Stimulated activated effector memory CD8-positive, alpha-beta T cell treated with anti-CD3 and anti-CD28 coated beads, Interleukin-12 subunit alpha, Interleukin-12 subunit beta, amount 100 ng/mL, for 72 hours (primary cell): Measurements from ENCODE around the gene GLIPR2.

Source experiments
- ATAC-seq: fragments of 150-1000 bp; cut with Tn5 transposase; 2 replicates; pipeline ENCODE4 v1.10.0; 2021
- DNase-seq, 2 donors: peaks; one replicate each; pipeline ENCODE4 v3.0.0; 2021 to 2022; ENCODE audit warnings: low spot score in 2 of 2
- H3K27ac Mint-ChIP-seq: one replicate; pipeline ENCODE4 v1.8.0; 2022; ENCODE audit warnings: mild to moderate bottlenecking, mixed read lengths
- H3K36me3 Mint-ChIP-seq: one replicate; pipeline ENCODE4 v1.8.0; 2022; ENCODE audit warnings: mild to moderate bottlenecking, mixed read lengths
- H3K4me1 Mint-ChIP-seq: one replicate; pipeline ENCODE4 v1.8.0; 2022; ENCODE audit warnings: mixed read lengths
- H3K4me3 Mint-ChIP-seq: one replicate; pipeline ENCODE4 v1.8.0; 2022; ENCODE audit warnings: mild to moderate bottlenecking, mixed read lengths
- H3K9me3 Mint-ChIP-seq: one replicate; pipeline ENCODE4 v1.8.0; 2022; ENCODE audit warnings: mixed read lengths

GLIPR2 gene

DNA sequence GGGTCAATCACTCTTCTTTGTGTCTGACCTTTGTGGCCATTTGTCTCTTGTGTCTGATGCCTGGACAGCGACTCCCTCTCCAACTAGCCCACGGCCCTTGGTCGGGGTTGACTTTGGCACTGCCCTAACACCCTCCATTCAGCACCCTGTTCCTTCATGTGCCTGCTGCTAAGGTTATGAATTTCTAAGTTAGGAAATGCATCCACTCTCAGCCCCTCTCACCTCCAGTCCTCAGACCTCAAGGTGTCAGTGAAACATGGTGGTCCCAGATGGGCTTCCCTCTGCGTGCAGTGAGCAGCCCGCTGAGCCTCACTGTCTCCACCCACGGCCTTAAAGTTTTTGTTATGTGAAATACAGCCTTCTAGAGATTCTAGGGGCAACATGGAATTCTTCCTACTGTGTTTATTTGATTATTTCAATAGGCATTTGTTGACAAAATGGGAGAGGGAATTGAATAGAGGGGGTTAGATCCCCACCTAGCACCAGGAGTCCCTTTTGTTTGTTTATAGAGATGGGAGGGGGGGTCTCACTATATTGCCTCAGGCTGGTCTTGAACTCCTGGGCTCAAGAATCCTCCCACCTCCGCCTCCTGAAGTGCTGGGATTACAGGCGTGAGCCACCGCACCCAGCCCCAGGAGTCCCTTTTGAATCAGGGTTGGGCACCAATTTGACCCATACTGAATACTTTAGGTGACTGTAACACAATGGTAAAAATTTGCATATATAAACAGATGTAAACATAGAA lies 1.6 kb upstream of the GLIPR2 start:
- Mint-ChIP-seq H3K4me1 (peaks cover 37% of the 10 kb centered on the region), H3K4me3 (peak overlapping the region; percentile 97), H3K9me3 (no peaks in the 10 kb centered on the region), H3K27ac (no peak overlapping the region), H3K36me3 (peaks cover 7% of the 10 kb centered on the region)
- DNase-seq (no peak), ATAC-seq (no peak)

GRCh38 chr9:36135741-36136271 lies 727 bp upstream of the GLIPR2 start:
- Mint-ChIP-seq H3K9me3 (no peaks in the 10 kb centered on the region), H3K4me3 (peak overlapping the region; percentile 97), H3K27ac (no peak overlapping the region), H3K4me1 (peaks cover 46% of the 10 kb centered on the region), H3K36me3 (peaks cover 7% of the 10 kb centered on the region)
- ATAC-seq = no peak
- no peak for DNase-seq

DNA sequence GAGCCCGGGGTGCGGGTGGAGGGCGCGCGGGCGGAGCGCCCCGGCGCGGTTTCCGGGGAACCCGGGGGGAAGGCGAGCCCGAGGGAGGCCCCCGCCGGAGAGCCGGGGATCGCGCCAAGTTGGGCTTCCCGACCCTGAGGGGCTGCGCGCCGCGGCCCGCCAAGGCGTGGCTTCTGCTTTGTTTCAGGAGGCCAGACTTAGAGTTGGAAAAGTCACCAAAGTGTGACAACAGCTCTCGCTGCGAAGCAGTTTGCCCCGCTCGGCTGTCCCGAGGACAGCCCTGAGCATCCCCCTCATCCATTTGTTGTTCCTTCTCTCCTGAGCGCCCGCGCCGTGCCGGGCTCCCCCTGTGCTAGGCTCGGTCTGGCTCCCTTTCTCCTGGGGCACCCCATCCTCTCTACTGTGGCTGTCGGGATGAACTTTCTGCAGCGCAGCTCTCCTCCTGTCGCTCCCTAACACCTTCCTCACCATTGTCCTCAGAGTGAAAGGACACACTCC lies 410 bp downstream of the GLIPR2 start:
- Mint-ChIP-seq H3K36me3 (peaks cover 7% of the 10 kb centered on the region), H3K27ac (peak overlapping the region; percentile 93), H3K4me3 (peak overlapping the region; percentile 97), H3K4me1 (peaks cover 57% of the 10 kb centered on the region), H3K9me3 (no peaks in the 10 kb centered on the region)
- ATAC-seq (peak; percentile 47), DNase-seq (no peak)

- Mint-ChIP-seq H3K36me3 (peaks cover 7% of the 10 kb centered on the region), H3K4me1 (peaks cover 63% of the 10 kb centered on the region), H3K27ac (peak overlapping the region; percentile 93), H3K9me3 (no peaks in the 10 kb centered on the region), H3K4me3 (peak overlapping the region; percentile 97)
- DNase-seq (no peak), ATAC-seq (no peak)
Observed at GRCh38 chr9:36137392-36138004, 965 bp downstream of the GLIPR2 start.

DNA sequence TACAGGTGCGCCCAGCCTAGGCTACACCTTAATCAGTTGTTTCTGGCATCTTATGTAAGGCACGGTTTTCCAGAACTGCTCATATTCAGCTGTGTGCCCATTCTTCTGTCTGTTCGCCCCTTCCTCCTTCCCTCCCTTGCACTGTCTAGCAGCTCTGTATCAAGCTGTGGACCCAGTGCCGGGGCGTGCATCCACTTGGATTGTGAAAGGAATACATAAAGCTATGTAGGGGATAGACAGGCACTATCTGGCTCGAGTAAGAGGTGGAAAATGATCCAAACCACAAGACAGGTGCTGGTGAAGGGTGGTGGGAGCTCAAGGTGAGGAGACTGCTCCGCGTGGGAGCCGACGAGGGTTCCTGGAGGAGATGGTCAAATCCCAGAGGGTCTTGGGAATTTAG lies 2.0 kb downstream of the GLIPR2 start:
- Mint-ChIP-seq H3K4me1 (peaks cover 73% of the 10 kb centered on the region), H3K4me3 (peak overlapping the region; percentile 97), H3K9me3 (no peaks in the 10 kb centered on the region), H3K36me3 (peaks cover 7% of the 10 kb centered on the region), H3K27ac (no peak overlapping the region)
- no peak for ATAC-seq
- no peak for DNase-seq

- peak overlapping the region; percentile 97 for H3K4me3 Mint-ChIP-seq
- H3K9me3 Mint-ChIP-seq = no peaks in the 10 kb centered on the region
- H3K27ac Mint-ChIP-seq = peak overlapping the region; percentile 89
- peaks cover 77% of the 10 kb centered on the region for H3K4me1 Mint-ChIP-seq
- no peak for DNase-seq
- no peak for ATAC-seq
- peaks cover 7% of the 10 kb centered on the region for H3K36me3 Mint-ChIP-seq
Observed at GRCh38 chr9:36138901-36139300, 2.4 kb downstream of the GLIPR2 start.

DNA sequence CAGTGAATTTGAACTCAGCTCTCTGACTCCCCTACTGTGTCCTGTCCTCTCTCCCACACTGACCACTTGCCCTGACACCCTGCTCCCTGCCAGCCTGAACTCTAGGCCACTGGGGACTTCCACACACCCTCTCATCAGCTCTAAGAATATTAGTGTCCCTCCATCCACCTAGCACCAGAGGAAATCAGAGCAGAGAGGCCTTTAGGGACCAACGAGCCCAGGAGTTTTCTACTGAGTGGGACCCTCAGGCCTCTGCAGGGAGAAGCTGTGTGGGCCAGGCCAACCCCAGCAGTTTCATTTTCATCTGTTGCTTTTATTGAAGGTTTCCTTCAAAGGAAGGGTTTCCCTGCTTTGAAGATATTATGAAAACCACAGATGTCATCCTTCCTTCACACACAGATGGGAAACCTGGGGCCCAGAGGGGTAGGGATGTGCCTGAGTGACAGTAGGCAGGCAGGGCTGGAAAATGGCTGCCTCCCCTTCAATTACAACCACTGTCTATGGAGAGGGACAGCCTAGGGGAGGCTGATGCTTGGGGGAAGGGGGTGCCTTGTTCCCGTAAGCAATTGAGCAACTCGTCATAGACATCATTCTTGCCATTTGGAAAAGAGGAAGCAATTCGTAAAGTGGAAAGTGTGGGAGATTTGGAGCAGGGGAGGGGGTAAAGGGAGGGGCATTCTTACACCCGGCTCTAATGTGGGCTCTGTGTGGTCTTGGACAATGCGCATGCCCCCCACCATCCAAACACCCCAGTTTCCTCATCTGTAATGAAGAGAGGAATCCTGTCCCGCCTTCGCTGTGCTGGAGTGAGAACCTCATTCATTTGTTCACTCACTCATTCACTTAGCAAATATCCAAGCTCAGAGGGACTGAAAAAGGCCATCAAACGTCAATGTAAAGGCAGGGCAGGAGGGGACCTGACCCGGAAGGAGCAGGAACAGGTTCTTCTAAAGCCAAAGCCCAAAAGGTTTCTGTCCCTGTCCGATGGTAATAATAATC lies 3.9 kb downstream of the GLIPR2 start:
- Mint-ChIP-seq H3K36me3 (peaks cover 7% of the 10 kb centered on the region), H3K27ac (peak overlapping the region; percentile 89), H3K4me3 (peak overlapping the region; percentile 58), H3K9me3 (peaks cover 2% of the 10 kb centered on the region), H3K4me1 (peaks cover 92% of the 10 kb centered on the region)
- DNase-seq (no peak), ATAC-seq (no peak)

DNA sequence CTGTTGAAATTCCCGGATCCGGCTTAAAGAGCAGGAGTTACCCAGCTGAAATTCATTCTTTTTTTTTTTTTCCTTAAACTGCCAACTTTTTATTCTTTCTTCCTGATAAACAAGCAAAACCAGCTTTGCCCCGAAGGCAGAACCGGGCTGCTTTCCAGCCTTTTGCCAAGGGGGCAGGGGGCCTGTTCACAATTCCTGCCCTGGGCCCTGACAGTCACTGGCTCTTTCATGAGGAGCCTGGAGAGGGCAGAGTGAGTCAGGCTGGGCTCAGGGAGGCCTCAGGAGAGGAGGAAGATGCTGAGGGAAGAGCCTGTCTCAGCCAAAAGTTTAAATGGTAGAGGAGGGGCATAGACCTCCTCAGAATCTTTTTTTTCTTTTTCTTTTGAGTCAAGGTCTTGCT lies 4.8 kb downstream of the GLIPR2 start:
- Mint-ChIP-seq H3K4me3 (peak overlapping the region; percentile 58), H3K9me3 (peaks cover 4% of the 10 kb centered on the region), H3K36me3 (peaks cover 7% of the 10 kb centered on the region), H3K4me1 (peaks cover 94% of the 10 kb centered on the region), H3K27ac (peak overlapping the region; percentile 89)
- DNase-seq (no peak), ATAC-seq (no peak)

DNA sequence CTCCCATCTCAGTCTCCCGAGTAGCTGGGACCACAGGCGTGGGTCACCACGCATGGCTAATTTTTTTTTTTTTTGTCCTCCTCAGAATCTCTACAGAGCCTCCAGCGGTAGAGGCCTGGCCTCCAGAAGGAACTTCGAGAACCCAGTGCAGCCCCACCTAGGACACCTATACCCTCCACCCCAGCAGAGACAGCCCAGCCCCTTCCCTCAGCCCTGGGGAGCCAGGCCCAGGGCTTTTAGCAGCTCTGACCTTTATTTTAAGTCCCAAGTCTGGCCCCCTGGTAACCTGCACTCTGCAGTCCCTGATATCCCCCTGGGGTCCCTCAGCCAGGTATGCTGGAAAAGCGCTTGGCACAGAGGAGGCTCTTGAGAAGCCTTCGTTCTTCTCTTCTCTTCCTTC lies 5.2 kb downstream of the GLIPR2 start:
- DNase-seq (no peak), ATAC-seq (no peak)
- Mint-ChIP-seq H3K27ac (peak overlapping the region; percentile 89), H3K4me1 (peaks cover 94% of the 10 kb centered on the region), H3K4me3 (peak overlapping the region; percentile 73), H3K36me3 (peaks cover 7% of the 10 kb centered on the region), H3K9me3 (peaks cover 4% of the 10 kb centered on the region)

- DNase-seq = no peak
- no peak for ATAC-seq
- Mint-ChIP-seq H3K27ac (peak overlapping the region; percentile 89), H3K4me1 (peaks cover 95% of the 10 kb centered on the region), H3K9me3 (peaks cover 4% of the 10 kb centered on the region), H3K4me3 (peak overlapping the region; percentile 73), H3K36me3 (peaks cover 6% of the 10 kb centered on the region)
Observed at GRCh38 chr9:36142510-36143244, 6.1 kb downstream of the GLIPR2 start.

- Mint-ChIP-seq H3K9me3 (peaks cover 4% of the 10 kb centered on the region), H3K4me3 (peak overlapping the region; percentile 73), H3K27ac (peak overlapping the region; percentile 89), H3K4me1 (peaks cover 95% of the 10 kb centered on the region), H3K36me3 (peaks cover 6% of the 10 kb centered on the region)
- ATAC-seq (no peak), DNase-seq (no peak)
Observed at GRCh38 chr9:36143245-36143641, 6.7 kb downstream of the GLIPR2 start.

DNA sequence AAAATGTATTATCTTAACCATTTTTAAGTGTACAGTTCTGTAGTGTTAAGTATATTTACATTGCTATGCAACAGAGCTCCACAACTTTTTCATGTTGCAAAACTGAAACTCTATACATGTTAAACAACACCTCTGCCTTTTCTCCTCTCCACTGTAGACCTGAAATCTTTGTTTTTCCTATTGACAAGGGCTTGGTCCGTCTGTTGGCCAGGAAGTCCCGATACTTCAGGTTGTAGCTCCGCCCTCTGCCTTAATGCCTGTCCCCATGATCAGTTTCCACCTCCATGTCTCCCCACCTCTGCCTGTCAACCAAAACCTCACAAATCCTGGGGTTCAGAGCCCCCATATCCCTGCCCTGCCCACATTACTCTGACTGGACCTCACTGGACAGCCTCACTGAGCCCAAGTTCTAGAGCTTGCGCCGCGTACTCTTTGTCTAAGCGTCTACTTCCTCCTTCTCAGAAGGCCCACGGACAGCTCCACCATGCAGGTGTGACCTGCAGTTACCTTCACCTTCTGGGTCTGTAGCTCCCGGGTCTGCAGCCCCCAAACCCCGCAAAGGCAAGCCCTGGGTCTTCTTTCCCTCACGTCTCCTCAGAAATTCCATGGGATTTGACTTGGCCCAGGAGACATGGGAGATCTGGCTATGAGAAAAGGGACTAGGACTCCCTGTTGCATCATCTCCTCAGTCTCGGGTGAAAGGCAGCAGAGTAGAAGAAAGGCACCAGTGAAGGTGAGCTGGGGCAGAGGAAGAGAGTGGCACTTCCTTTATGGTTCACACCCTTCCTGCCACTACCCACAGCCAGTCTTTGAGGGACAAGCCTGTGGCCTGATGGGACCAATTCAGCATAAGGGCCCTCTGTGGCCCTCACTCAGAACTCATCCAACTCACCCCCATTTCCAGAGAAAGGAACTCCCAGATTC lies 8.0 kb downstream of the GLIPR2 start:
- peaks cover 92% of the 10 kb centered on the region for H3K4me1 Mint-ChIP-seq
- ATAC-seq (peak; percentile 57), DNase-seq (no peak)
- H3K27ac Mint-ChIP-seq = peak overlapping the region; percentile 89
- peaks cover 6% of the 10 kb centered on the region for H3K36me3 Mint-ChIP-seq
- peak overlapping the region; percentile 73 for H3K4me3 Mint-ChIP-seq
- H3K9me3 Mint-ChIP-seq = peaks cover 4% of the 10 kb centered on the region

DNA sequence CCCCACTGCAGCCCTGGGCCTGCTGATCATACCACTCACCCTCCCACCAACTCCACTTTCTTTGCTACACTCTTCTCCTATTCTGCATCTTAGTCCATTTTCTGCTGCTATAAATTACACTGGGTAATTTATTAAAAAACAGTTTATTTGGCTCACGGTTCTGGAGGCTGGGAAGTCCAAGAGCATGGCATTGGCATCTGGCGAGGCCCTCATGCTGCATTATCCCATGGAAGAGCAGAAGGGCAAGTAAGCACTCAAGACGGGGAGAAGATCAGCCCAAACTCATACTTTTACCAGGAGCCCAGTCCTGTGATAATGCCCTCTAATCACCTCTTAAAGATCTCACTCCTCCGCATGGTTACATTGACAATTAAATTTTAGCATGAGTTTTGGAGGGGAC lies 9.4 kb downstream of the GLIPR2 start:
- Mint-ChIP-seq H3K27ac (no peak overlapping the region), H3K9me3 (peaks cover 4% of the 10 kb centered on the region), H3K4me3 (no peak overlapping the region), H3K36me3 (peaks cover 6% of the 10 kb centered on the region), H3K4me1 (peaks cover 92% of the 10 kb centered on the region)
- ATAC-seq (no peak), DNase-seq (no peak)
